Natural killer cell (primary cell): ENCODE measurements around the gene SNRPF. TPM values are rescaled to one million over a fixed set of nuclear protein-coding genes. Genes with fewer than 3 reads are reported as not detected.

ENCODE experiments used
- ATAC-seq, 3 donors: fragments of 150-1000 bp in 2 of 3; fragments of 200-7000 bp in 1 of 3; cut with Tn5 transposase; 1 replicate in 1 of 3; 2 replicates in 2 of 3; pipeline ENCODE4 v1.10.0; 2021; ENCODE audit warnings: mild to moderate bottlenecking in 2 of 3, moderate library complexity in 2 of 3
- DNase-seq, 2 donors: peaks; one replicate each; pipeline versions ENCODE4 v3.0.0 to v3.0.0-alpha.2; 2013 to 2021; ENCODE audit warnings: mixed read lengths in 1 of 2
- H3K27ac ChIP-seq: one replicate; pipeline ENCODE4 v1.5.1; 2013; ENCODE audit warnings: mild to moderate bottlenecking, low read length
- H3K27me3 ChIP-seq: one replicate; pipeline ENCODE4 v1.6.1; 2013; ENCODE audit warnings: low read length; ENCODE audit not compliant: control insufficient read depth, insufficient read depth
- H3K36me3 ChIP-seq: one replicate; pipeline ENCODE4 v1.6.1; 2013; ENCODE audit warnings: low read length; ENCODE audit not compliant: control insufficient read depth, insufficient read depth
- H3K4me1 ChIP-seq: one replicate; pipeline ENCODE4 v1.6.1; 2013; ENCODE audit warnings: low read length; ENCODE audit not compliant: control insufficient read depth, insufficient read depth
- H3K4me3 ChIP-seq: one replicate; pipeline ENCODE4 v1.5.1; 2013; ENCODE audit warnings: low read length
- H3K9me3 ChIP-seq: one replicate; pipeline ENCODE4 v1.6.1; 2013; ENCODE audit warnings: low read length; ENCODE audit not compliant: control insufficient read depth, insufficient read depth
- H3K27ac Mint-ChIP-seq, 2 donors: one replicate each; pipeline ENCODE4 v1.8.0; 2022; ENCODE audit warnings: mild to moderate bottlenecking in 2 of 2, mixed read lengths in 2 of 2, moderate library complexity in 1 of 2
- H3K27me3 Mint-ChIP-seq, 2 donors: one replicate each; pipeline ENCODE4 v1.8.0; 2022; ENCODE audit warnings: low read depth in 2 of 2, mixed read lengths in 2 of 2
- H3K36me3 Mint-ChIP-seq: one replicate; pipeline ENCODE4 v1.8.0; 2022; ENCODE audit warnings: mixed read lengths
- H3K4me1 Mint-ChIP-seq, 2 donors: one replicate each; pipeline ENCODE4 v1.8.0; 2022; ENCODE audit warnings: mixed read lengths in 2 of 2
- H3K4me3 Mint-ChIP-seq: one replicate; pipeline ENCODE4 v1.8.0; 2022; ENCODE audit warnings: mild to moderate bottlenecking, moderate library complexity, mixed read lengths
- H3K9me3 Mint-ChIP-seq, 2 donors: one replicate each; pipeline ENCODE4 v1.8.0; 2022; ENCODE audit warnings: mixed read lengths in 2 of 2
- WGBS: methylation state at CpG from one replicate; pipeline ENCODE4 v1.1.7; 2013; ENCODE audit warnings: missing lambda C conversion rate; ENCODE audit not compliant: insufficient coverage; 5-methylcytosine and 5-hydroxymethylcytosine counted together
- intact Hi-C: fragments of 100-400 bp; cut with micrococcal nuclease; formaldehyde crosslinking; loops from one replicate; pipeline ENCODE4 v1.14.2; 2022
- total RNA-seq, 4 donors: library from RNA; stranded (reverse); fragments of 120-200 nt in 1 of 4; gene quantifications; one replicate each; pipeline versions ENCODE4 v1.2.3 to v1.2.4, GENCODE V29; 2013 to 2022
- TF ChIP-seq, protein P1 (sequence below): fragments of 200-600 bp; IDR thresholded peaks from one replicate; pipeline ENCODE4 v1.8.0; 2022; ENCODE audit warnings: antibody characterized with exemption

SNRPF gene
- total RNA-seq, 3 donors from 2014 or later (not counting 1 experiment from before 2014, with no cell fraction given): 22.7 to 25.3 (median 24.5) TPM

DNA sequence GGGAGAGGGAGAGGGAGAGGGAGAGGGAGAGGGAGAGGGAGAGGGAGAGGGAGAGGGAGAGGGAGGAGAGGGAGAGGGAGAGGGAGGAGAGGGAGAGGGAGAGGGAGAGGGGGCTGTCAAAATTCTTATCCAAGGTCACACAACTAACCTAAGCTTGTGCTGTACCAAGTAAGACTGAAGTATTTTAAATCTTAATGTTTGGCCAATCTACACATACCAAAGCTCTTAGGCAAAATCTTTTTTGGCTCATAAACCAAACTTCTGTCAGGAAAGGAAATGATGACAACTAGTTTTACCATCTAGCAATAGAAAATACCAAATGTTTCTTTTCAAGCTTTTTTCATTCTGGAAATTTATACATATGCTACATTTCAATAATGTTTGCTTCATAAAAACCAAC, 49.8 kb downstream of the SNRPF start:
- H3K4me1 ChIP-seq: no peaks in the 10 kb centered on the region
- Mint-ChIP-seq H3K9me3 (no peaks in the 10 kb centered on the region), H3K27me3 (peaks cover 25 to 34% of the 10 kb centered on the region in 2 donors), H3K4me1 (no peaks in the 10 kb centered on the region), H3K36me3 (no peaks in the 10 kb centered on the region), H3K4me3 (no peak overlapping the region), H3K27ac (no peak overlapping the region)
- H3K36me3 ChIP-seq: no peaks in the 10 kb centered on the region
- no peak overlapping the region for H3K27ac ChIP-seq
- DNase-seq: no peak
- no peaks in the 10 kb centered on the region for H3K9me3 ChIP-seq
- no peak overlapping the region for H3K4me3 ChIP-seq
- H3K27me3 ChIP-seq: peaks cover 6% of the 10 kb centered on the region
- intact Hi-C loops: no loop called here
- no peak for ATAC-seq
- TF ChIP-seq, protein P1, sequence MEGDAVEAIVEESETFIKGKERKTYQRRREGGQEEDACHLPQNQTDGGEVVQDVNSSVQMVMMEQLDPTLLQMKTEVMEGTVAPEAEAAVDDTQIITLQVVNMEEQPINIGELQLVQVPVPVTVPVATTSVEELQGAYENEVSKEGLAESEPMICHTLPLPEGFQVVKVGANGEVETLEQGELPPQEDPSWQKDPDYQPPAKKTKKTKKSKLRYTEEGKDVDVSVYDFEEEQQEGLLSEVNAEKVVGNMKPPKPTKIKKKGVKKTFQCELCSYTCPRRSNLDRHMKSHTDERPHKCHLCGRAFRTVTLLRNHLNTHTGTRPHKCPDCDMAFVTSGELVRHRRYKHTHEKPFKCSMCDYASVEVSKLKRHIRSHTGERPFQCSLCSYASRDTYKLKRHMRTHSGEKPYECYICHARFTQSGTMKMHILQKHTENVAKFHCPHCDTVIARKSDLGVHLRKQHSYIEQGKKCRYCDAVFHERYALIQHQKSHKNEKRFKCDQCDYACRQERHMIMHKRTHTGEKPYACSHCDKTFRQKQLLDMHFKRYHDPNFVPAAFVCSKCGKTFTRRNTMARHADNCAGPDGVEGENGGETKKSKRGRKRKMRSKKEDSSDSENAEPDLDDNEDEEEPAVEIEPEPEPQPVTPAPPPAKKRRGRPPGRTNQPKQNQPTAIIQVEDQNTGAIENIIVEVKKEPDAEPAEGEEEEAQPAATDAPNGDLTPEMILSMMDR: no peak

DNA sequence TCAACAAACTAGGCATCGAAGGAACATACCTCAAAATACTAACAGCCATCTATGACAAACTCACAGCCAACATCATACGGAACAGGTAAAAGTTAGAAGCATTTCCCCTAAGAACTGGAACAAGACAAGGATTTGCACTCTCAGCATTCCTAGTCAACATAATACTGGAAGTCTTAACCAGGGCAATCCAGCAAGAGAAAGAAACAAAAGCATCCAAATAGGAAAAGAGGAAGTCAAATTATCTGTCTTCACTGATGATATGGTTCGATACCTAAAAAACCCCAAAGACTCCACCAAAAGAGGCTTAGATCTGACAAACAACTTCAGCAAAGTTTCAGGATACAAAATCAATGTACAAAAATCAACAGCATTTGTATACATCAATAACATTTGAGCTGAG, 51.1 kb downstream of the SNRPF start:
- ATAC-seq (no peak), DNase-seq (no peak)
- intact Hi-C loops: no loop called here
- Mint-ChIP-seq H3K9me3 (no peaks in the 10 kb centered on the region), H3K4me3 (no peak overlapping the region), H3K27me3 (peaks cover 28 to 34% of the 10 kb centered on the region in 2 donors), H3K36me3 (no peaks in the 10 kb centered on the region), H3K4me1 (no peaks in the 10 kb centered on the region), H3K27ac (no peak overlapping the region)
- WGBS: 83% methylated on average over 3 of the region's 3 CpGs
- H3K9me3 ChIP-seq: no peaks in the 10 kb centered on the region
- TF ChIP-seq, protein P1: no peak
- no peak overlapping the region for H3K27ac ChIP-seq
- H3K36me3 ChIP-seq: no peaks in the 10 kb centered on the region
- no peaks in the 10 kb centered on the region for H3K4me1 ChIP-seq
- H3K4me3 ChIP-seq: no peak overlapping the region
- peaks cover 6% of the 10 kb centered on the region for H3K27me3 ChIP-seq

Other genes with a start within 250 kb of the SNRPF start
- gene NTN4, start 68.2 kb upstream of the SNRPF start, total RNA-seq: under 1 TPM in 1 of 3 donors, not detected in 2; 0.18 TPM
- 1 to 10 TPM in 1 of 3 donors, under 1 TPM in 2; 0.35 to 1.2 (median 0.63) TPM for gene CCDC38, start 83.7 kb downstream of the SNRPF start, total RNA-seq
- 1 to 10 TPM; 1.2 to 1.6 (median 1.4) TPM for gene AMDHD1, start 84.4 kb downstream of the SNRPF start, total RNA-seq
- 10 to 100 TPM in 1 of 3 donors, 1 to 10 TPM in 2; 1.2 to 10.8 (median 1.6) TPM for gene HAL, start 137.4 kb downstream of the SNRPF start, total RNA-seq
- 10 to 100 TPM; 43.1 to 51.9 (median 48.3) TPM for gene LTA4H, start 176.6 kb downstream of the SNRPF start, total RNA-seq